Progenitor cell of endocrine pancreas (in vitro differentiated cells): ENCODE data around the gene PTGFRN. TPM values are rescaled to one million over a fixed set of nuclear protein-coding genes. Genes with fewer than 3 reads are reported as not detected.
A peak's percentile ranks its signal among the peaks of the same experiment; 100 is the strongest.

Experiments
- DNase-seq: peaks from one replicate; pipeline ENCODE4 v3.0.0; 2021; ENCODE audit warnings: low spot score; ENCODE audit not compliant: unreplicated experiment
- H3K27ac Mint-ChIP-seq: 2 replicates; pipeline ENCODE4 v1.8.0; 2021; ENCODE audit warnings: mild to moderate bottlenecking, moderate library complexity, mixed read lengths
- H3K27me3 Mint-ChIP-seq: 2 replicates; pipeline ENCODE4 v1.8.0; 2021; ENCODE audit warnings: mixed read lengths
- H3K36me3 Mint-ChIP-seq: 2 replicates; pipeline ENCODE4 v1.8.0; 2022; ENCODE audit warnings: mixed read lengths; ENCODE audit not compliant: insufficient read depth
- H3K4me1 Mint-ChIP-seq: 2 replicates; pipeline ENCODE4 v1.8.0; 2021; ENCODE audit warnings: low read depth, mixed read lengths
- H3K4me3 Mint-ChIP-seq: 2 replicates; pipeline ENCODE4 v1.8.0; 2021; ENCODE audit warnings: low read depth, mild to moderate bottlenecking, moderate library complexity, mixed read lengths
- H3K9me3 Mint-ChIP-seq: 2 replicates; pipeline ENCODE4 v1.8.0; 2021; ENCODE audit warnings: low read depth, mixed read lengths
- total RNA-seq: library from RNA; stranded (reverse); gene quantifications from 2 replicates; pipeline ENCODE4 v1.2.1, GENCODE V29; 2021
- TF ChIP-seq, protein P1 (sequence below): fragments of 200-600 bp; sonication (generic); IDR thresholded peaks from one replicate; pipeline ENCODE4 v1.5.0; 2021; ENCODE audit warnings: antibody characterized with exemption, mild to moderate bottlenecking; ENCODE audit not compliant: unreplicated experiment

The PTGFRN gene
- total RNA-seq, 1 donor from 2014 or later: 42.9 TPM

DNA sequence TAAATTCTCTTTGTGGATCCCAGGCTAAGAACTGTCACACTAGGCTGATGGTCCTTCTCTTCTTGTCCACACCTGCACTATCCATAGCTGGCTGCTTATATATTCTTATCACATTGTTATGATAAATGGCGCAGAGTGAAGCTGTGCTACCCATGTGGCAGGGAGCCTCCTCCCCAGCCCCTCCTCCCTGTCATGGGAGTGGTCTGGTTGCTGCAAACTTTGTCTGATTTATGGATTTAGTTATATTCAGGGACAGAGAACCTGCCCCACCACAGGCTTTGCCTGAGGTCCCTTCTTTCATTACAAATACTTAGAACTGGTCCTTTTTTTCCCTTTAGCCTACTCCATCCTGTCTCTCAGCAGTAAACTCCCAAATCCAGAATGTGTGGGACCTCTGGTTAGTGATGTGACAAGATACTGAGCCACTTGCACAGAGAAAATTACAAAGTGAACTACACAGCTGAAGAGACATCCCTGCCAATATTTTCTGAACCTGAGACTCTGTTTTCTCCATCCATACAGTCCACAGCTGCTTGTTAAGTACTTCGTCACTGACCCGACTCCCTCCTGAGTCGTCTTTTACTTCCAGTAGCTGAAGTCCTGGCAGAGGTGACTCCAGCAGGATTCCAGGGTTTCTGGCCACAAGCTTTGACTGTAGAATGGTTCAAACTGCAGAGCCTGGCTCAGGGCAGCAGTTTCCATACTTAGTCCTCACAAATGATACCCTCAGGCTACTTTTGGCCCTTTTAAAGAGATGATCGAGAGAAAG is 37.6 kb downstream of the PTGFRN start:
- Mint-ChIP-seq H3K4me3 (no peak overlapping the region), H3K4me1 (no peaks in the 10 kb centered on the region), H3K36me3 (peaks cover 36% of the 10 kb centered on the region), H3K9me3 (no peaks in the 10 kb centered on the region), H3K27me3 (no peaks in the 10 kb centered on the region), H3K27ac (no peak overlapping the region)
- TF ChIP-seq, protein P1, sequence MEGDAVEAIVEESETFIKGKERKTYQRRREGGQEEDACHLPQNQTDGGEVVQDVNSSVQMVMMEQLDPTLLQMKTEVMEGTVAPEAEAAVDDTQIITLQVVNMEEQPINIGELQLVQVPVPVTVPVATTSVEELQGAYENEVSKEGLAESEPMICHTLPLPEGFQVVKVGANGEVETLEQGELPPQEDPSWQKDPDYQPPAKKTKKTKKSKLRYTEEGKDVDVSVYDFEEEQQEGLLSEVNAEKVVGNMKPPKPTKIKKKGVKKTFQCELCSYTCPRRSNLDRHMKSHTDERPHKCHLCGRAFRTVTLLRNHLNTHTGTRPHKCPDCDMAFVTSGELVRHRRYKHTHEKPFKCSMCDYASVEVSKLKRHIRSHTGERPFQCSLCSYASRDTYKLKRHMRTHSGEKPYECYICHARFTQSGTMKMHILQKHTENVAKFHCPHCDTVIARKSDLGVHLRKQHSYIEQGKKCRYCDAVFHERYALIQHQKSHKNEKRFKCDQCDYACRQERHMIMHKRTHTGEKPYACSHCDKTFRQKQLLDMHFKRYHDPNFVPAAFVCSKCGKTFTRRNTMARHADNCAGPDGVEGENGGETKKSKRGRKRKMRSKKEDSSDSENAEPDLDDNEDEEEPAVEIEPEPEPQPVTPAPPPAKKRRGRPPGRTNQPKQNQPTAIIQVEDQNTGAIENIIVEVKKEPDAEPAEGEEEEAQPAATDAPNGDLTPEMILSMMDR: no peak
- DNase-seq: no peak

DNA sequence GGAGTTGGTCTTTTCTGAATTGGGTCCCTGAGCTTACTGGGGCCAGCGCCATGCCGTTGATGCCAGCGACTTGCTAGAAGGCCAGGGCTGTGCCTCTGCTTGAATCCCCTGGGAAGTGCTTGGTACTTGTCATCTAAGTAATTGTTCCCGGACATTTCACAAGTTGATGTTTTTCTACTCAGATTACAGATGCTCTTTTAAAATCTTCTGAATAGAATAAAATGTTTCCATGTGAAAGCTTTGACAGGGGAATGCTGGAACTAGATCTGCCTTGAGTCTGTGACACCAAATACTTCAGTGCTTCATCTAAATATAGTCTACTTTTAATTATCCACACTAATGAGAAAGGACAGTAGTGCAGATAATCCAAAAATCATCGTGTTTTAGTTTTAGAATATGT is 38.3 kb downstream of the PTGFRN start:
- H3K4me1 Mint-ChIP-seq: no peaks in the 10 kb centered on the region
- H3K9me3 Mint-ChIP-seq: no peaks in the 10 kb centered on the region
- H3K4me3 Mint-ChIP-seq: no peak overlapping the region
- no peak for DNase-seq
- H3K27me3 Mint-ChIP-seq: no peaks in the 10 kb centered on the region
- TF ChIP-seq, protein P1: no peak
- H3K27ac Mint-ChIP-seq: peak overlapping the region; percentile 54
- peaks cover 34% of the 10 kb centered on the region for H3K36me3 Mint-ChIP-seq

DNA sequence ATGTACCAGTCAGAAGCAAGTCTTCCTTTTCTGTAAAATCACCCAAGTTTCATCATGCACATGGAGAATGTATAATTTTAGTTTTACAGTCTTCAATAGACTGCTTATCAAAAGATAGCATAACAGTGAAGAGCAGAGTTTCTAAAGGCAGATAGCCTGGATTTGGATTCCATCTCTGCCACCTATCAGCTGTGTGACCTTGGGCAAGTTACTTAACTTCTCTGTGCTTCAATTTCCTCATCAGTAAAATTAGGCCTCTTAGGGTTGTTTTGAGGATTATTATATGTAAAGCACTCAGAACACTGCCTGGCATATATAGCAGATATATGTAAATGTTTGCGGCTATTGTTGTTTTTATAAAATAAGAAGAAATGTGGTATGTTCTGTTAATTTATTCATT is 38.9 kb downstream of the PTGFRN start:
- DNase-seq: no peak
- TF ChIP-seq, protein P1: no peak
- H3K4me3 Mint-ChIP-seq: no peak overlapping the region
- H3K9me3 Mint-ChIP-seq: no peaks in the 10 kb centered on the region
- no peak overlapping the region for H3K27ac Mint-ChIP-seq
- H3K27me3 Mint-ChIP-seq: no peaks in the 10 kb centered on the region
- H3K36me3 Mint-ChIP-seq: peaks cover 32% of the 10 kb centered on the region
- H3K4me1 Mint-ChIP-seq: no peaks in the 10 kb centered on the region

DNA sequence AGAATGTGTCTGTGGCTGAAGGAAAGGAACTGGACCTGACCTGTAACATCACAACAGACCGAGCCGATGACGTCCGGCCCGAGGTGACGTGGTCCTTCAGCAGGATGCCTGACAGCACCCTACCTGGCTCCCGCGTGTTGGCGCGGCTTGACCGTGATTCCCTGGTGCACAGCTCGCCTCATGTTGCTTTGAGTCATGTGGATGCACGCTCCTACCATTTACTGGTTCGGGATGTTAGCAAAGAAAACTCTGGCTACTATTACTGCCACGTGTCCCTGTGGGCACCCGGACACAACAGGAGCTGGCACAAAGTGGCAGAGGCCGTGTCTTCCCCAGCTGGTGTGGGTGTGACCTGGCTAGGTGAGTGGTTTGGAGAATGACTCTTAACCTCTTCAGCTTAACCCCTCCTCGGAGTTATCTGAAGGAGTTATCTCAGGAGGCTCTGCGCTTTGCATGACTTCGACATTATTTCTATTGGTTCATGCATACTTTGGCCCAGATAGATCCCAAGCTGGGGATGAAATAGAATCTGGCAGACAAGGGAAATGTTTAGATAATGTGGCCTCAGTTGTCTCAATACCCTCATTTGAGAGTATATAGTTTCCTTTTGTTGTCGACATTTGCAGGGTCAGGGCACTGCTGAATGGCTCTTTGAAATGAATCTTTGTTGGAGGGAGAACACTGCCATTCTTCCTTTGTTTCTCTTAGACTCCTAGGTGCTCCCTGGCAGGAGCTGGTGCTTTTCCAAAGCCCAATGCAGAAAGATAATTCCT is 39.7 kb downstream of the PTGFRN start:
- DNase-seq: no peak
- Mint-ChIP-seq H3K27me3 (no peaks in the 10 kb centered on the region), H3K27ac (no peak overlapping the region), H3K36me3 (peaks cover 26% of the 10 kb centered on the region), H3K9me3 (no peaks in the 10 kb centered on the region), H3K4me3 (no peak overlapping the region), H3K4me1 (no peaks in the 10 kb centered on the region)
- TF ChIP-seq, protein P1: no peak

DNA sequence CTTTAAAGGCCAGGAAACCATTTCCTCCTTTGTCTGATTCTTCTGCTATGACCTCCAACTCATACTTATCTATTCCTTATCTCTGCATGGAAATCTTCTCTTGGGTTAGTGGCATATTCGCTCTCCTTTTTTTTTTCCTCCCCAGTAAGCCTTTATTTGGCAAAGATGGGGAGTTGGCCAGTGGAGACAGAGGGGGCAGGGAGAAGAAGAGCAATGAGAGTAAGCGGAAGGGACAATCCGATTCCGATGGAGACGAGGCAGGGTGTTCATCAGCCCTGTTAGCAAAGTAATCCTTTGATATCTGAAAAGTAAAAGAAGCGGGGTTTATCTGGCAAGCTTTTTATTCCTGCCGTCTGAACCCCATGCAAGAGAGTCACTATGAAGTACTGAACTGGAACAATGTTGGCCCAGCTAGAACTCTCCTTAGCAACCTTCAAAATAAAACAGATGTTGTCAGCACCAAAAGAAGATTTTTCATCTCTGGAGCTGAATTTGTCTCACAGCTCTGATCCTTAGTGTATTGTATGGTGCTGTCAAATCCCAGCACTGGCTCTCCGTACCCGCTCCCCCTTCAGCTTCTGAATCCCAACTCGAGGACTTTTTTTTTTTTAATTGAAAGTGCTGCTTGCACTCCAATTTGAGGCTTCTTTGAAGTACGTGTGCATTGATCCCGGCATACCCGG is 40.9 kb downstream of the PTGFRN start:
- Mint-ChIP-seq H3K27ac (no peak overlapping the region), H3K9me3 (no peaks in the 10 kb centered on the region), H3K27me3 (no peaks in the 10 kb centered on the region), H3K4me3 (no peak overlapping the region), H3K36me3 (peaks cover 25% of the 10 kb centered on the region), H3K4me1 (no peaks in the 10 kb centered on the region)
- no peak for DNase-seq
- TF ChIP-seq, protein P1: no peak
